SK-N-SH (cell line): ENCODE results near the gene CDHR2.

ENCODE experiments used
- CHD2 ChIP-seq: fragments of 150-350 bp; IDR thresholded peaks from 2 replicates; pipeline ENCODE4 v1.6.1; 2018; ENCODE audit warnings: low read length; ENCODE audit not compliant: partially characterized antibody
- CTCF ChIP-seq: fragments of 200-600 bp; sonication (generic); IDR thresholded peaks from 2 replicates; pipeline ENCODE4 v1.6.1; 2017; ENCODE audit warnings: antibody characterized with exemption, mild to moderate bottlenecking, moderate library complexity
- EZH2phosphoT487 ChIP-seq: fragments of 200-600 bp; sonication (generic); IDR thresholded peaks from 2 replicates; pipeline ENCODE4 v1.6.1; 2017; ENCODE audit warnings: low read depth, mixed run types, mild to moderate bottlenecking, antibody characterized with exemption, moderate library complexity, borderline replicate concordance
- FOXJ3 ChIP-seq: sonication (generic); formaldehyde crosslinking; IDR thresholded peaks from 2 replicates; pipeline ENCODE4 v1.5.1; 2020; ENCODE audit warnings: mild to moderate bottlenecking, missing genetic modification reagents
- FOXM1 ChIP-seq: IDR thresholded peaks from 2 replicates; pipeline ENCODE4 v1.4.0; 2012; ENCODE audit warnings: low read depth, mild to moderate bottlenecking
- GABPA ChIP-seq: IDR thresholded peaks from 2 replicates; pipeline ENCODE4 v1.4.0; 2012; ENCODE audit warnings: low read depth, mild to moderate bottlenecking
- POLR2AphosphoS5 ChIP-seq: IDR thresholded peaks from 2 replicates; pipeline ENCODE4 v1.6.1; 2012; ENCODE audit warnings: low read depth, low read length
- RXRA ChIP-seq: IDR thresholded peaks from 2 replicates; pipeline ENCODE4 v1.4.0; 2012; ENCODE audit warnings: low read depth, mild to moderate bottlenecking, borderline replicate concordance
- TEAD4 ChIP-seq: IDR thresholded peaks from 2 replicates; pipeline ENCODE4 v1.4.0; 2012; ENCODE audit warnings: mild to moderate bottlenecking, borderline replicate concordance; ENCODE audit not compliant: insufficient read depth
- YY1 ChIP-seq: IDR thresholded peaks from 2 replicates; pipeline ENCODE4 v1.4.0; 2012; ENCODE audit warnings: low read depth, mild to moderate bottlenecking

DNA sequence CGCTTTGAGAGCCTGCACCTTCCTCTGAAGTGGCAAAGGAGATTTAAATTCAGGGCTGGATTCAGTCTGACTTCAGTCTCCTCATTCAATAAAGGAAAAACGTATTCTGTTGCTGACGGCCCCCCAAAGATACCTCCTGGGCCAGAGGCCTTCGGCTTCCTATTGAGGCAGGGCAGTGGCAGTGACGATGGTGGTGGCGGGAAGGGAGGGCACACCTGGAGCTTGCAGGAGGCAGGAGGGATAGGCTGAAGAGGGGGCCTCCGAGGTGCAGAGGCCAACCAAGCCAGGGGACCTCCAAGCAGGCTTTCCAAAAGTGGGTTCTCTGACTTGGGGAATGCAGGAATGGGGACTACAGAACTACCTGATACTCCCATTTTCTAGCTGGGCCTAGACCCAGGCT lies 27.9 kb upstream of the CDHR2 start:
- no peak for TF ChIP-seq TEAD4
- TF ChIP-seq FOXJ3 (CRISPR knock-in tag), result no peak
- TF ChIP-seq YY1, result no peak
- TF ChIP-seq EZH2phosphoT487, result no peak
- TF ChIP-seq CHD2, result no peak
- no peak for TF ChIP-seq POLR2AphosphoS5
- no peak for TF ChIP-seq FOXM1
- TF ChIP-seq RXRA, result no peak
- TF ChIP-seq CTCF, result no peak
- no peak for TF ChIP-seq GABPA
